HG03378 (cell line): ENCODE measurements around the gene KNSTRN.

Experiments
- ATAC-seq: cut with Tn5 transposase; IDR thresholded peaks from one replicate; pipeline ENCODE4 v1.9.1; 2021; ENCODE audit warnings: mild to moderate bottlenecking, moderate library complexity; ENCODE audit not compliant: unreplicated experiment

KNSTRN gene

DNA sequence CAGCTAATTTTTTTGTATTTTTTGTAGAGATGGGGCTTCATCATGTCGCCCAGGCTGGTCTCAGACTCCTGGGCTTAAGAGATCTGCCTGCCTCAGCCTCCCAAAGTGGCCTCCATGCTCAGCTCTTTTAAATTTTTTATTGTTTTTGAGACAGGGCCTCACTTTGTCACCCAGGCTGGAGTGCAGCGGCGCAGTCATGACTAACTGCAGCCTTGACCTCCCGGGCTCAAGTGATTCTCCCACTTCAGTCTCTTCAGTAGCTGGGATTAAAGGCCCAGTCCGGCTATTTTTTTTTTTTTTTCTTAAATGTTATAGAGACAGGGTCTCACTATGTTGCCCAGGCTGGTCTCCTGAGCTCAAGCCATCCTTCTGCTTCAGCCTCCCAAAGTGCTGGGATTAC, 43.2 kb downstream of the KNSTRN start:
- ATAC-seq = no peak

DNA sequence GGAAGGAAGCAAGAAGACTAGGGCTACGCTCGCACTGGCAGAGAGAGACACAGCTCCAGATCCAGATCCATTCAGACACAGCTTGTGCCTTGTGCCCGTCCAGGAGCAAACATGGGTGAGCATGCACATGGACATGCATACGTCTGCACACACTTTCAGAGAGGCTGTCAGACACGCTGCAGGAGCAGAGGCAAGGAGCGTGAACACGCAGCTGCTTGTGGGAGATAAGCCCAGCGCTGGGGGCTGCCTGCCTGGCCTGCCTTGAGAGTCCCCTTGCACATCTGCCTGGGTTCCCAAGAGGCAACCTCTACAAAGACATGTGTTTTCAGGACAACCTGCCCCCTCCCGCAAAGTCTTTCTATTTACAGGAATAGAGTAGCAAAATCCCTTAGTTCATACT, 44.7 kb downstream of the KNSTRN start:
- no peak for ATAC-seq

DNA sequence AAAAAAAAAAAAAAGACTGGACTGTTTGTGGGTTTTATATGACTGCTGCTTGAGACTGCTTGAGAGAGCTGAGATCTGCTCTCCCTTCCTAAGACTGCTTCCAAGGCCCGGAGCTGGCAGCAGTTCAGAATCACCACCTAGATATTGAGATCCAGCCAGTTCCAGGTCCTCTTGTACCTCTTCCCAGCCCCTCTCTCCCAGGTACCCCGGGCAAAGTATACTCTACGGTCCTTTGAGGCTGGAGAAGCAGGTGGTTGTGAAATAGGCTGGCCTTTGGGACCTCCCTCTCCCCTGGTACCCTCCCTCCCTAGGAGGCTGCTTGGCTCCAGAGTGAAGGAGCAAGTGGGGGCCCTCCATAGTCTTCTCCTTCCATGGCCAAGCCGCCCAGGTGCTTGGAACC, 45.7 kb downstream of the KNSTRN start:
- no peak for ATAC-seq

DNA sequence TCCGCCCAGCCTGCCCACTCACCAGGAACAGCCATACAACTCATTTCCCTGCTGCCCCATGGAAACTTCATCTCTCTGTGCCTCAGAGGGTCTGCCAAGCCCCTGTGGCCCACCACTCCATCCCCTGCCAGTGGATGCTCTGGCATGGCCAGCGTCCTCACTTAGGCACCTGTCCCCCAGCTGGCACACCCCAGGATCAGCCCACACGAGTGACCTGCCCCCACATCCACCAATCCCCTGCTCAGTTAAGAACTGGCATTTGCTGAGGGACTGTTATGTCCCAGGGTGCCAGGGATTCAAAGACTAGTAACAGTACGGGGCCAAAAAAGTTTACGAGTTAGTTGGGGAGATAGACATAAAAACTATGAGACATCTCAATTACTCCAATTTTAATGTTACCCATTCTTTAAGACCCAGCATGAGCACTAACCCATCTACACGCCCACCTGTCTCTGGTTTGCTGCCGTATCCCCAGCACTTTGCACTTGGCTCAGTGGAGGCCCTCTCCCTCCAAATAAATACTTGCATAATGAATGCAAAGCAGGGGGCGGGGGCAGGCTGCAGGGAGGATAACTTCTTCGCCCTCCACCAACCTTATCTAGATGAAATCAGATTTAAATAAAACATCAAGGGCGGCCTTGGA, 46.7 kb downstream of the KNSTRN start:
- no peak for ATAC-seq

DNA sequence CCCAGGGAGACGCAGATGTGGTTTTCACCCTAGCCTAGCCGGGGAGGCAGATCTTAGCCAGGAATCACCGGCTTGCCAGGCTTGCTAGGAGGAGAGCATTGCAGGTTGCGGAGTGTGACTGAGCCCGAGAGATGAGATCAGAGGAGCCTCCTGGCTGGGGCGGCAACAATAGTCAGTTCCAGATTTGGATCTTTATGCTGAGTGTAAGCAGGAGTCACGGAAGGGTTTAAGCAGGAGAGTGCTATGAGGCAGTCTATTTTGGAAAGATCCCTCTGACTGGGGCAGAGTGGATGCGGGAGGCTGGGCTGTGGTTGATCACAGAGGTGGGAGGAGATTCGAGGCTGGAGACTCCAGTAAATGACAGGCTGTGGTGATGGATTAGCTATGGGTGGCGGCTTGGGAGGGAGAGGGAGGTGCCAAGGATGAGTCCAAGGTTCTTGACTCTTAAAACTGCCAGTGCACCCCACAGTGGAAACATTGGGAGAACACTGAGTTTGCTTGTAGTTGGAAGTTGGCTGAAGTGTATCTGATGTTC, 47.8 kb downstream of the KNSTRN start:
- ATAC-seq = no peak

DNA sequence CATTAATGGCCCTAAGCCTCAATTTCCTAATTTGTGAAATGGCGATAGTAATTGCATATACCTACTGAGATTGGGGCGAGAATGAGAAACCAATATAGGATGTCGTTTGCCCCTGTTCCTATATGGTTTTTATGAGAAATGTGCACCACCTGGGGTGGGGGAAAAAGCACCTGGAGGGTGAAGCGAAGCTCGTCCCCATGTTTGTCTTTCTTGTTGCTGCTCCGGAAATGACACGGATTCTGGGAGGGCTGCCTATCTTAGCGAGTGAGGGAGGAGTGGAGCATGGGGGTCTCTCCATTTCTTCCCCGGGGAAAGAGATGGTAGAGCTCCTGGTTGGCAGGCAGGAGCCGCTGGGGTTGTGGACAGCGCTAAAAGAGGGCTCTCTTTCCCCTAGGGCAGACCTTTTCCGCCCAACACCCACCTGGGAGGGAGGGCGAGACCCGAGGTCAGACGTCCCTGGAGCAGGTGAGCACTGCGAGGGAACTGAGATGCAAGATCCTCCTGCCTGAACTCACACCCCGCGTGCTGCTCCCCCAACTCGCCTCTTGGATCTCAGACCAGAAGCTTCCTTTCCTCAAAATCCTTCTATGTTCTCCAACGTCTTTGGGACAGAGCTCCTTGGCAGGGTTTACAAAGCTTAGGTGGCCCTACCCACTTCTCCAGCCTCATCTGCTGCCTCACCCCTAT, 52.6 kb downstream of the KNSTRN start:
- no peak for ATAC-seq

DNA sequence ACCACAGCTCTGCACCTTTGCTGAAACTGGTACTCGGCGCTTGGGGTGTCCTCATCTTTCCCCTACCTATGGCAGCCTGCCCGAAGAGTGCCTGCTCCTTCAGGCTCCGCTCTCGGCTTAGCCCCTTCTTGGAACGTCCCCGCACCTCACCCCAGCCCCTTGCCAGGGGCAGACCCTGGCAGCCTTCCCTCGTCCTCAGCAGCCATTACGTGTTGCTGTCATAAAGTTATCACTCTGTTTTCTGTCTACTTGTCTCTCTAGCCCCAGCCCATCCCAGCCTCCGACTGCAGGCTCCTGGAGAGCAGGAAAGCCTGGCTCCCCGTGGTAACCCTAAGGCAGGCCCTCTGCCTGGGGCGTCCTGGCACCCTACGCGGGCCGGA, 53.2 kb downstream of the KNSTRN start:
- ATAC-seq = no peak

DNA sequence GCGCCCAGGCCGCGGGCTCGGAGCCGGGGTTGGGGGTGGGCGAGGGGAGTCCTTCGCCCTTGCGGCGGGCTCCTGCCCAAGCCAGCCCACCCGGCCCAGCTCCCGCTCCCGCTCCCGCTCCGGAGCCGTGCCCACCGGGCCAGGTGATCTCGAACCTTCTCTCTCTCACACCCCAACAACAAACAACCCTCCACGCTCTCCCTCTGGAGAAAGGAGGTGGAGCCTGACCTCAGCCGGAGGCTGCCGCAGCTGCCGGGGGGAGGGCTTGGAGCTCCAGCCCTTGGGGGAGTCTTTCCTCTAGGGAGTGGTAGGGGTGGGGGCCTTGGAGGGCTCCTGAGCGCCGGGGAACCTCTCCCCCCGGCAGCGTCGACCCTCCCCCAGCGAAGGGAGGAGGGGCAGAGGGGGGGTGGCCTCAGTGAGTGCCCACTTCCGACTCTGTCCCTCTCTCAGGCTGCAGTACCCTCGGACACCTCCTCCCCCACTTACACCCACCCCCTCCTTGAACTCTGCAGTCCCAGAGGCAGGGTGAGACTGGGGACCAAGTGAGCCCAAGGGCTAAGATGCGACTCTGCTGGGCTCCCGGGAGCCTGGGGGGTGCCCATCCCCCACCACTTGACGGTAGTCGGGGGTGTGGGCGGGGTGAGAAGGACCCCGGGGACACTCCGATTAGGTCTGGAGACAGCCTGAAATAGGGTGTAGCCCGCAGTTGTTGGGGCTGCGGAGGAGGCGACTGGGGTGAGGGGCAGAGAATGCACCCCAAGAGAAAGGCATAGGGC, 53.8 kb downstream of the KNSTRN start:
- ATAC-seq = no peak

DNA sequence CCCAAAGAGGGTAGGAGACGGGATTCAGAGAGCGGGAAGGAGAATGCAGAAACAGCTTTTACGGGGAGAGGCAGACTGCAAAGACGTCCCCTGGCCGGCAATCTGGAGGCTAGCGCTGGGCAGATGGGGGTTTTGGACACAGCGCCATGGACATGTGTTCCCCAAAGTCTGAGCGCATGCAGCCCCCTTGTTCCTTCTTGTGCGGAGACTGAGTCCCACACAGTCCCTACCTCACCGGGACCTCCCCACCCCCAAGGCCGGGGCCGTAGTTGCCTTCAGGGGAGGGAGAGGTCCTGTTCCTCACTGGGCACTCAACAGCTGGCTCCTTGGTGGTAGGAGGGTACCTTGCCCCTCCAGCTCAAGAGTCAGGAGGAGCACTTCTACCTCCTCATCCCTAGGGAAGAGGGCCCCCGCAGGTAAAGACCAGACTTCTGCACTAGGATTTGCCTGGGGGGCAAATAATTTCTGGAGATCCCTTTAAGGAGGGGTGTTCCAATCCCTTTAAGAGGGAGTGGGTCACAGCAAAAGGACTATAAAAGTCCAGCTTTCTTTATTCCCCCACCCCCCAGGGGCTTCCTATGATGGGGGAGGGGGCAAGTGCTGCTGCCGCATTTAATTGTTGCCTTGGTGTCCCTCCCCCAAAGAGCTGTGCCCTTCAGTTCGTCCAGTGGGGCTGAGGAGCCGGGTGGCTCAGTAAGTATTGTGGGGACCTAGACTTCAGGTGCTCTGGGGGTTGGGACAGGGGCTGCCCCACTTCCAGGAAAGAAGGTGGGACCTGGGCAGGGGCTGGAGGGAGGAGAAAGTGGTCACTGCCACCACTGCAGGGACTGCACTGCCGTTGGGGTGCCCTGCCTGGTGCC, 54.6 kb downstream of the KNSTRN start:
- no peak for ATAC-seq

DNA sequence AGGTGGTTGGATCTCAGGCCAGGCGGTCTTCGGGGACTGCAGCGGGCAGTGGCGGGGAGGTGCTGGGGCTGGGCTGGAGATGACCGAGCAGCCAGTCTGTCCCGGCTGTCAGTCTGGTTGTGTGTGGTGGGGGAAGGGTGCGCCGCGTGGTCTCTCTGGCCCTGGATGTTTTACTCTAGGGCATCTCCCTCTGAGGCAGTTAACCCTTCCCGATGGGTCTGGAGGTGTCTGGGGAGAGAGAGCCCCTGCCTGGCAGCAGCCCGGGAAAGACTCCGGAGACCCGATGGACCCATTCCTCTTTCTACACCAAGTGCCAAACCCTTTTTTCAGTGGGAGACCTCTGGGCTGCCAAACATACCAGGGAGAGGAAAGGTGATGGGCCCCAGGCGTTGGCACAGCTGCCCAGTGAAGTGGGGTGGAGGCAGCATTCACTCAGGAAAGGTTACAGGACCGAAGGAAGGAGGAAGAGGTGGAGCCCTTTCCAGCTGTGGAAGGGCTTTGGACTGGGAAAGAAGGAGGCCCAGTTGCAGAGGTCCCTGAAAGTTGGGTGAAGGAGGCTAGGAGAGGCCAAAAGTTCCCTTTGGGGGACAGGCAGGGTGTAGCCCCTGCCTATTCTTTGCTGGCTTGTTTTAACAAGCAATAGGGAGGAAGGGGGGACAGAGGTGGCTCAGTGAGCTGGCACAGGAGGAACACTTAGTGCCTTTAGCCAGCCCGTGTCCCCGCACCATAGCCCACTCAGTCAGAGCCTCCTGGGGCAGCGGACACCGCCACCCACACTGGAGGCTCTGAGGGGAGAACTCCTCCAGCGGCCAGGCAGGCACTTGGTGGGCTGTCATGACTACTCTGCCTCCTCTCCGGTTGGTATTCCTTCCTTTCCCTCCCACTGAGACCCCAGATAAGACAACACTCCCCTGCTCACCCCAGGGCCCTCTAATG, 55.5 kb downstream of the KNSTRN start:
- no peak for ATAC-seq

DNA sequence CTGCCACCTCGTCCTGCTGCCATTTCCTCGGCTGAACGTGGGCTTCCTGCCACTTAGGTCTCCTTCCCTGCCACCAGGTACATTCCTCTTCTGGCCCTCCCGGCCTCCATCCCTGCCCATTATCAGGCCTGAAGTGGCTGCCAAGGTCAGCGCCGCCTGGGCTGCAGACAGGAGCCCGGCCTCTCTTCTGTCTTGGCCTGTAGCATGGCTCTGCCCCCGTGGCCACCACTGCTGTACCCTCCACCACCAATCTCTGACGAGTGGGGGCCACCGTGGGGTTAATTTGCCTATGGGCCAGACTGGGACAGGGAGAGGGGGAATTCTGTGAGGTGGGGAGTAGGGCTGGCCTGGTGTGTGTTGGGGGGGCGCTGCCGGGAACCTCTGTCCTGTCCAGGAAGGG, 56.2 kb downstream of the KNSTRN start:
- ATAC-seq = no peak

DNA sequence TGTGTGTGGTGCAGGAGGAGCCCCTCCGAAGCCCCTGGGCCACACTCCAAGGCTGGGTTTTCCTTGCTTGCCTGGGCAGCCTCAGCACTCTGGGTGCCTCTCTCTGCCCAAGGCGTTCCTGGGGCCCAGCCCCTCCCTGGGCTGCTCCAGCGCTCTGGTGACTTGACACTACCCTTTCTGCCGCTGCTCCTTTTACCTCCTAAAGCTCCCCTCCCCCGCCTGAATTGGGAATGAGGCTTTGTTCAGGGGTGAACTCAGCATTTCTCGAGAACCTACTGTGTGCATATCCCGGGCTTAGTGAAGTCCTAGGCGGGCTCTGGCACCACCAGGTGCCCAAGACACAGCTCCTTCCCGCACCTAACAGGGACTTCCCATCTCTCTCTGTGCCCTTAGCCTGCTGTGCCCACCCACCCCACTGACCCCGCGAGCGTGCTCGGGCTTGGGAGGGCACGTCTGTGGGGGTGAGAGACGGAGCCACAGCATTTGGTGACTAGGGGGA, 57.0 kb downstream of the KNSTRN start:
- ATAC-seq = no peak

DNA sequence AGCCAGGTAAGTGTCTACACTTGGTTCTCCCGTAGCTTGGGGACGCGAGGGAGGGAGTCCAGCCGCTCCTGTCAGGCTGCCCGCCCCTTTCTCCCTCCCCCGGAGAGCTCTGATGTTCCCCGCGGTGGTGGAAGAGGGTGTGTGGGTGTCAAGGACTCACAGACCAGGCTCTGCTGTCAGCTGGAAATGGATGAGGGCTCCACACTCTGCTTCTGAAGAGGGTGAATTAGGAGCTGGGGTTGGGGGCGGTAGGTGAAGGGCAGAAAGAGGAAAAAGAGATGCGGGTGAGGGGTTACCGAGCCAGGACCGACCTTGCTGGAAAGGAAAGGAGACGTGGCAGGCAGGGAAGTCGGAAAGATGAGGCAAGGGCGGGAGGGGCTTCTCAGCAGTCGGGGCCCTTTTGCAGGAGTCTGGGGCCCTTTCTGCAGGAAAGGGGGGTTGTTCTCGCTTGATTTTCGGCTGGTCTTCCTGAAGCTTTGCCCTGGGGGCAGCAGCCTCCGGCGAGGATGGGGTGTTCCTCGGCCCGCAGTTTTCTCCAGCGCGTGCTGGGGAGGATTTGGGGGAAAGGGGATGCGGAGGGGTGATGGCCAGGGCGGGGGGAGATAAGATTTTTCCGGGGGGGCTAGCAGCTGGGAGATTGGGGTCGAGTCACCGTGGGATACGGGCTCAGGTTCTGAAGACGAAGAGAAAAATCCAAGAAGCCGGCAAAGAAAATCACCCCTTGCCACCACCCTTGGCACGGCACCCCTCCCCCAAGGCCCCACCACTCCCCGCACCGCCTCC, 57.6 kb downstream of the KNSTRN start:
- ATAC-seq = no peak

DNA sequence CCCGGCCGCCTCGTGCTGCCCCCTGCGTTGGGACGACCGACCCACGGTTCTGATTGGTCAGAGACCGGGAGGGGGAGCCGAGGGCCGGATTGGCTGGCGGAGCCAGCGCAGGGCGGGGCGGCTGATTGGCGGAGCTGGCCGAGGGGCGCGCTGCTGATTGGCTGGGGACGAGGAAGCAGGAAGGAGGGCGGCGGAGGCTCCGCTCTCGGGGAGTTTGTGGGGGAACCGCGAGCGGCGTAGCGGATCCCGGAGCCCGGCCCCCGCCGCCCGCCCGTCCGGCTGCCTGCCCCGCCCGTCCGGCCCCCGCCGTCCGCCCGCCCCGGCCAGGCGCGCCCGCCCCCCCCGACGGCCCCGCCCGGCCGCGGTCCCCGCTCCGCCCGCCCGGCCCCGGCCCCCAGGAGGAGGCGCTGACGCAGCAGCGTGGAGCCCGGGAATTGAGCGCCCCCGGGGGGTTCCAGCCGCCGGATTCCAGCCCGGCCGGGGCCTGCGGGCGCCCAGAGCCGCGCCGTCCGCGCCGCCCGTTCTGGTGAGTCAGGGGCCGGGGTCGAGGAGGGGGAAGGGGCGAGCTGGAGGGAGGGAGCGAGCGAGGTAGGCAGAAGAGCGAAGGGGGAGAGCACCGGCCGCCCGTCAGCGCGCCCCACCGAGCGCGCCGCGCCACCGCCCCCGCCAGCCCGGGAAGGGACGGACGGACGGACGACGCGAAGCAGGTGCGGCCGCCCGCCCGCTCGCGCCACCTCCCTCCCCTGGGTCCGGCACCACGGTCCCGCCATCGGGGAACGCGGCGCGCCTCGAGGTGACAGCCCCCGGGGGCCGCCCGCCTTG, 58.4 kb downstream of the KNSTRN start, which contains the start of gene BAHD1:
Gene BAHD1, plus strand, starts transcription at position 211 of the 822 bp plus-strand sequence. CDS start 17,512 bp downstream, outside the sequence.
- peak; percentile 78 for ATAC-seq

DNA sequence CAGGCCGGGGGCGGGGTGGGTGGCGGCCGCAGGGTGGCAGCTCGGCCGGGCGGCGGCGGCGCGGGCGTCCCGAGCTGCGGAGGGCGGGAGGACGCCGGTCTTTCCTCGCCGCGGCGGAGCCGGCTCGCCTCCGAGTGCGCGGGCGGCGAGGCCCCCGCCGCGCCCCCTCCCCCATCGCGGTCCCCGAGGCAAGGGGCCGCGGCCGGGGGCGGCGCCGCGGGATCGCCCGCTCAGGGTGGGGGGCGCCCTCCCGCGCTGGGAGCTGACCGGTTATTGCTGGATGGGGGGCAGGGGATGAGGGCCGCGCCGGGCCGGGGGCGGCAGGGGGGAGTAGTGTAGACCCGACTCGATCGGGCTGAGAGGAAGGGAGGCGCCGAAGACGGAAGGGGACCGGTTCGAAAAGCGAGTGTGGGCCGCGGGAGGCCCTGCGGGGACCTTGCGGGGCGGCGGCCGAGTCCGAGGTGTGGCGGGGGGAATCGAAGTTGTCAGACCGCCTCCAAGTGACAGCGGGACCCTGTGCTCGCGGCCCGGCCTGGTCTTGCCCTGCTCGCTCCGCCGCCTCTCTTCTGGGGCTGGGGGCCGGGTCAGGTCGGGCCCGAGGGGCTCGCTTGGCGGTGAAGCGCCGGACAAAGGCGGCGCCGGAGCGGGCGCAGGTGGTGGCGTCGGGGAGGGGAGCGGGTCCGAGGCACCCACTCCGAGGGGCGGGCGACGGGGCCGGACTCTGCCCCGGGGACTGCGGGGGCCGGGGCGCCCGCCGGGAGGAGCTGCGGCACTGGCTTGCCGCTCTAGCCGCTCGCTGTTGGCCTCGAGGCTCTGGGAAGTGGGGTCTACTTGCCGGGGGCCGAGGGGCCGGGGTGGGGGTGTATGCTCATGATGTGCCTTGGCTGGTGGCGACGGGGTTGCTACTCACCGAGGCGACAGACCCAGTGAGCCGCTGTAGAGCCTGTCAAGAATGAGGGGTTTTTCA, 59.3 kb downstream of the KNSTRN start:
- ATAC-seq = no peak

DNA sequence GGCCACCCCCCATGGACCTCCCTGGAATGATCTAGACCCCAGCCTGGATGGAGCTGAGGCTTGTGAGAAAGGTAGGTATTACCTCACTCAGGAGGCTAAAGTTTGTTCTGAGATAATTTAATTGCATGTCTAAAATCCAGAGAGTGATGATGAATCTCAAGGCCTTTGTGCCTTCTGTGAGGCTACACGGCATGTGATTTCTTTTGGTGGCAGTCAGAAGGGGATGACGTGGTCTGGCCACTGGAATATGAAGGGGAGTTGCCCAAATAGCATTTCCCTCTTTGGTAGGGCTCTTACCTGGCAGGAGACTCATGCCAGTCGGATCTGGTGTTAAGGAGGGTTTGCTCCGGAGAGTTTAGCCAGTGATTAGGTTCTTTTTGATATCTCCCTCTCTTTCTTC, 60.7 kb downstream of the KNSTRN start:
- no peak for ATAC-seq

DNA sequence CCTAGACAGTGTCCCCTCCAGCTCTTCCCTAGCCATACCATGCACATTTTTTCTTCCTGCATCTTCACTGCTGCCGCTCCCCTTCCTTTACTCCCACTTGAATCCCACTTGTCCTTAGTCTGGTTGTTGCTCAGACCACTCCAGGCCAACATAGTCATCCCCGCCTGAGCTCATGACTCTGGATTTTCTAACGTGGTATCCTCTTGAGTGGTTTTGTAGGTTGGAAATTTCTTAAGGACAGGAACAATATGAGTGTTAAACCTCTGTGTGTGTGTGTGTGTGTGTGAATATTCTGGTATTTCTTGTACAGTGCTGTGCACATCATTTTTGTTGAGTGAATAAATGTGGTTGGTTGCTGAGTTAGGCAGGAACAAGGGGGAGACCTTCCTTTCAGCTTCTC, 61.3 kb downstream of the KNSTRN start:
- no peak for ATAC-seq
